HG03442 (cell line): ENCODE measurements around the gene SPATA2.

Experiments used
- ATAC-seq: cut with Tn5 transposase; IDR thresholded peaks from one replicate; pipeline ENCODE4 v1.9.1; 2021; ENCODE audit warnings: mild to moderate bottlenecking, moderate library complexity; ENCODE audit not compliant: unreplicated experiment

The SPATA2 gene

DNA sequence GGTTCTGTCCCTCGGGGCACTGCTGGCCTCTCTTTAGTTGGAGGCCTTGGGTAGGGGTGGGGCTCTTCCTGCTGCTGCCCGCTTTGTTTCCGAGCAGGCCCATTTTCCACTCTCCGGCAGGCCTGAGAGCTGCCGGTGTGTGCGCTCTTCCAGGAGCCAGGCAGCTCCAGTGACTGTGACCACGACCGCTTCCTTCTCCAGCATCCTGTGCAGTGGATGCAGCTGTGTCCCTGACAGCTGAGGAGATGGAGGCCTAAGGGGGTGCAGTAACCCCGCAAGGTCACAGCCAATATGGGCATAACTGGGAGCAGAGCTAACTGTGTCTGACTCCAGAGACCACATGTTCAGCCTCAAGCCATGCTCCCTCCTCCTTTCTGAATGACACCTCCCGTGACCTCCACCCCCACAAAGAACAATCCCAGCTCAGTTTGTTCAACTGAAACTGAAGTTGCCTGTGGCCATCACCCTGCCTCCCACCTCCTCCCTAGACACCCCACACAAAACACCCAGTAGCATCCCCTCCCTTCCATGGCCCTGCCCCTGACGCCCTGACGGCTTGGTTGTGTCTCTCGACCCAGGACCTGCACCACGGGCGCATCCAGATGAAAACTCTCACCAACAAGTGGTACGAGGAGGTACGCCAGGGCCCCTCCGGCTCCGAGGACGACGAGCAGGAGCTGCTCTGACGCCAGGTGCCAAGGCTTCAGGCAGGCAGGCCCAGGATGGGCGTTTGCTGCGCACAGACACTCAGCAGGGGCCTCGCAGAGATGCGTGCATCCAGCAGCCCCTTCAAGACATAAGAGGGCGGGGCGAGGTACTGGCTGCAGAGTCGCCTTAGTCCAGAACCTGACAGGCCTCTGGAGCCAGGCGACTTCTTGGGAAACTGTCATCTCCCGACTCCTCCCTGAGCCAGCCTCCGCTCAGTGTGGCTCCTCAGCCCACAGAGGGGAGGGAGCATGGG, 27.8 kb downstream of the SPATA2 start:
- no peak for ATAC-seq

GRCh38 chr20:49886571-49887213, 28.6 kb downstream of the SPATA2 start:
- ATAC-seq: no peak

DNA sequence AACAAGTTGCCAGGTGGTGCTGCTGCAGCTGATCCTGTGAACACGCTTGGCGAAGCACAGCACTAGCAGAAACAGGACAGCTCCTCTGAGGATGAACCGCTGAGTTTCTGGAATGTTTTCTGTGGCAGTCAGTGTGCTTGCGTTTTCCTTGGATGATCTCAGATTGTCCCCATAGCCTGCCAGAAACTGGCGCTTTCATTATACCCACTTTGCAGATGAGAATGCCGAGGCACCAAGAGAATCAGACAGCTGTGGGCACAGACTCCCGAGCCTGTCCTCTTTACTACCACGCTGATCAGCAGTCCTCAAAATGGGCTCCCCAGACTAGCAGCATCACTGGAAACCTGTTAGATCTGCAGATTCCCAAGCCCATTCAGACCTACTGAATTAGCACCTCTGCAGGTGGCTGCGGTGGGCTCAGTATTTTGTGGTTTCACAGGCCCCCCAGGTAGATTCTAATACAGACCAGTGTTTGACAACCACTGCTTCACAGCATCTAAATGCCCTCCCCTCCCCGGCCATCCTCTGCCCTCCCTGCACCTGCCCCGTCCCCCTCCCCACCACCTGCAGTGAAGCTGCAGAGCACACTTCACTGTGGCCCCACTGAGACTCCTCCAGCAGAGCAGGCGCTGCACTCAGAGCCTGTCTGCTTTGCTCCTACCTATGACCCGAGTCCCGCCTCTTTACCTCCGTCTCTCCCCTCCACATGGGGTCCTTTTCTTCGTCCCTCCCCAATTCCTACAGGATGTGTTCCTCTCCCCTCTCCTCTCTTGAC, 29.6 kb downstream of the SPATA2 start:
- ATAC-seq: no peak

DNA sequence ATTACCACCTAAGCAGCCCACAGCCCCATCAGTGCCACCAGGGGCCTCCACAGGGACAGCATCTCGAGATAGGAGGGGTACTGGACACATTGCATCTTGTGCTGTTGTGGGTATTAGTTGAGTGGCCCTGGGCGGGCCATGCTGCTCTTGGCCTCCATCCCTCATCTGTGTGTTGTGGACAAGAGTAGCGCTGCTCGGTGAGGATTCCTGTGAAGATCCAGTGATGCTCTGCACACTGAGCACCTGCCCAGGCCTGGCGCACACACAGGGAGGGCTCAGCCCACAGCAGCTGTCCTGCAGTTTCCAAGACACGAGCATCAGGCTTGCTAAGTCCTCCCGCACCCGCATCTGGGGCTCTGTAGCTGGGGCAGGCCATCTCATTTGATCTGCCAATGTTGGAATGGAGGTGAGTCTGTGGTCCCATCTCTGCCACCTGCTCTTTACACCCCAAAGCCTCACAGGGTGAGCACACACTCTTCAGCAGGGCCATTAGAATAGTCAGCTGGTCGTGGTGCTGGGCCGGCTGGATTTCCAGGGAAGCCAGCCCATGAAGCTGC, 32.0 kb downstream of the SPATA2 start:
- no peak for ATAC-seq

DNA sequence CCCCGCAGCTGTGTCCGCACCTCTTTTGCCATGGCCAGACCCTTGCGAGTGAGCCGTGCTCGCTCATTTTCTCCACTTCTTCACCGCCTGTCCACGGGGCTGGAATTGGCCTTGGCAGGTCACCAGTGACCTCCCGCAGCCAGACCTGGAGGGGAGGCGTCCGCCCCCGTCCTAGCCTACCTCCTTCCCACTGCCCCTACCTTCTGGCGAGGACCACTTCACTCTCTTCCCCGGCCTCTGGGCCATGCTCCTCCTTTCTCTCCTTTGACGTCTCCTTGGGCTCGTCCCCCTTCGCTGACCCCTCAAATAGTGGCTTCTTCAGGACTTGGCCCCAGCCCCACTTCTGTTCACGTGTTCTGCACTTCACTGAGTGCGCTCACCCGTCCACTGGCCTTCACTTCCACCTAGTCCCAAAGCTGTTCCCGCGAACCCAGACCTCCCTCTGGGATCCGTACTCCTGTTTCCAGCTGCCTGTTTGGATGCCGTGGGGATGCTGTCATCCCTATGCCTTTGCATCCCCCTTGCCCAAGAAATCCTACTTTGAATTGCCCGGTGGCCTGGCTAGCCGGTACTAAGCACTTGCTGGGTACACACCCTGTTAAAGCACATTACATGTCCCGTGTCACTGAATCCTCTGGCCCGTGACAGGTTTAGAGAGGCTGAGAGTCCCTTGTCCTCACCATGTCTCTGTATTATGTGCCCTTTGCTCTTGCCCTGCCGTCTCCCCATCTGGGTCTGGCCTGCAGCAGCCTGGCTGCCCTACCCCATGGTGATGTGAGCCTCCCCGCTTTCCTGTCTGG, 33.0 kb downstream of the SPATA2 start:
- ATAC-seq: no peak

DNA sequence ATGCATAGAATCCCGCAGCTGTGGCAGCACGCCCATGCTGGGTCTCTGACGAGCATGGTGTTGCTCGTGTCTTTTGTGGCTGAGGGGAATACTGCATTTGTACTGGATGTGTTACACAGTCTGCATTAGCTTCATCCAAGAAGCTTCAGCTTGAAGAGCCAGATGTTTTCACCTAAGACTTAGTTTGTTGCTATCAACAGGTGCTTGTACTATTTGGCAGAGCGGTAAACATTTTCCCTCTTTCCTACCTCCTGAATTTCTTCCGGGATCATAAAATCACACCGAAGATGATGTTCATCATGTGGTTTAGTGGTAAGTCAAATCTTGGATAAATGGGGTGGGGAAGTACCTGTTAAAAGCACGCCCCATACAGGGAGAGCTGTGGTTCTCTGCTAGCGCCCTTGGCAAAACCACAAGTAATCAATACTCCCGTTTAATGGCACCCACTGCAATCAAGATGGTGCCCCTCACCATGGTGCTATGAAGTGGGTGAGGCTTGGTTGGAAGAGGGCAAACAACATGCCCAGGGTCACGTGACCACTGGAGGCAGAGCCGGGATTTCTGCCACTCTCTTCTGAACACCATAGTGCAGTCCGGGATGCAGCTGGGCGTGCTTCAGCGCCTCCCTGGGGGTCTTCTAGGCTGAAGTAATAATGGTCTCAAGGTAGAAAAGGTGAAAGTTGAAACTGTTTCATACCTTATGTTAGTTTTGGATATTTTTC, 34.4 kb downstream of the SPATA2 start:
- no peak for ATAC-seq

- no peak for ATAC-seq
Measured at GRCh38 chr20:49880177-49880576, 35.2 kb downstream of the SPATA2 start.

GRCh38 chr20:49878977-49879376, 36.4 kb downstream of the SPATA2 start:
- ATAC-seq: no peak

GRCh38 chr20:49877386-49877921, 37.9 kb downstream of the SPATA2 start:
- no peak for ATAC-seq

DNA sequence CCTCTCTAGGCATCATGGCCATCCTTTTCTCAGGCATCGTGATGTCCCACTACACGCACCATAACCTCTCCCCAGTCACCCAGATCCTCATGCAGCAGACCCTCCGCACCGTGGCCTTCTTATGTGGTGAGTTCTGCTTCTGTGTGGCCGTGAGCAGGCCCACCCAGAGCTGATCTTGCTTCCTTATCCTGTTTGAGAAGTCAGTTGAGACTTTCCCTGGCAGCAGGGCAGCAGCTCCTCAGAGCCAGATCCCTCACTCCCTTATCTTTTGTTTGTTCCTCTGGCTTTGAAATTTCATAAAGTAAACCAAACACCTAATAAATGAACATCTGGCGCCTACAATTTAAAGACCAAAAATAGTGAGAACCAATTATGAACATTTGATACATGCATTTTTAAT, 40.6 kb downstream of the SPATA2 start:
- ATAC-seq: no peak

DNA sequence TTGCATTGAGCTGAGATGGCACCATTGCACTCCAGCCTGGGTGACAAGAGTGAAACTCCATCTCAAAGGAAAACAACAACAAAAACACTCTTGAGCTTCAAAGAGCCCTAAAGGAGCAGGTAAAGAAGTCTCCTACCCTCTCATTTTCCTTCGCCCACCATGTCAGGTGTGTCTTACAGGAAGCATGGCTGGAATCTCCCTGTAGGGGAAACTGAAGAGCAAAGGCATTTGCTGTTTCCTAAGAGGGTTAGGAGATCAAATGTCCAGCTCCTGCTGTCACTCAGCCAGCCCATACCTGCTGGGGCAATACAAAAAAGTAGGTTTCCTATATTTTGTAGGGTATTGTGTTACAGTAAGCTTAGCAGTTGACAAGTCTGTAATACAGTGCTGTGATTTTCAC, 43.3 kb downstream of the SPATA2 start:
- ATAC-seq: no peak

GRCh38 chr20:49871391-49871948, 43.9 kb downstream of the SPATA2 start:
- ATAC-seq: no peak

DNA sequence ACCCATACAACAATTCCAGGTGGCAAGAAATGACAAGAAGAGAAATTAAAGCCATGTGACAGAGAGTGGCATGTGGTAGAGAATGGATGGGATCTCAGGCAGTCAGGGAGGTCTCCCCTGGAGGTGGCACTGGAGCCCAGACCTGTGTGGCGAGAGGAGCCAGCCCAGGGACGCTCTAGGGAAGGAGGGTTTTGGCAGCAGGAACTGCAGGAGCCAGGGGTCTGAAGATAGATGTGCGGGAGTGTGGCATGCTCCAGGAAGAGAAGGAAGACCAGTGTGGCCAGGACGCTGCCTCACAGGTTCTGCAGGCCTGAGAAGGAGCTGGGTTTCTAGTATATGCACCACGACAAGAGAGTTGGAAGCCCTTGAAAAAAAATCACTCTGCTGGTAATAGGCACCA, 45.1 kb downstream of the SPATA2 start:
- no peak for ATAC-seq

DNA sequence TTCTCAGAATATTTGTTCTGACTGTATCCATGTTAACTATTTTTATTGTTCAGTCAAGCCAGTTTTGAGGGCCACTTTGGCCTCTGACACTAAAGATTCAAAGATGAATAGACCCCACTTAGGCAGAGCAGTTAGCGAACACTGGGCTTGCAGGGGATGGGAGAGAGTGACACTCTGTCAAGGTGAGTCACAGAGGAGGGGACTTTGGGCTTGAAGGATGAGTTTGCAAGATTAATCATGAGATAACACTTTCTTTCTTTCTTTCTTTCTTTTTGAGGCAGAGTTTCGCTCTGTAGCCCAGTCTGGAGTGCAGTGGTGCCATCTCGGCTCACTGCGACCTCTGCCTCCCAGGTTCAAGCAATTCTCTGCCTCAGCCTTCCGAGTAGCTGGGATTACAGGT, 46.4 kb downstream of the SPATA2 start:
- ATAC-seq: no peak

DNA sequence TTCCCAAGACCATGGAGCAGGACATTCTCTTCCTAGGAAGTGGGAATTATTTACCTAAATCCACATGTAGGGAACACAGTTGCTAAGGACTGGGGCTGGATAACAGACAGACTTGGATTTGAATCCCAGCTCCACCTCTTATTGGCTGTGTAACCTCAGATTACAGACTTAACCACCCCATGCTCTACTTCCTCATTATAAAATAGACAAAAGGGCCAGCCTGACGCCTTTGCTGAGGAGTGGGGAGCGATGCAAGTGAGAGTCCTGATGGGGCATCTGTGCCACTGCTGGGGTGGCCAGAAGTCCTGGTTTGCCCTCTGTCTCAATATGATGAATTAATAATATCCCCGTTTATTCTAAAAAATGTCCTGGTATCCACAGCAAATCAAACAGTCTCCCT, 46.8 kb downstream of the SPATA2 start:
- no peak for ATAC-seq

- ATAC-seq: no peak
Measured at GRCh38 chr20:49867453-49868215, 47.7 kb downstream of the SPATA2 start.

GRCh38 chr20:49866051-49866450, 49.3 kb downstream of the SPATA2 start:
- no peak for ATAC-seq

DNA sequence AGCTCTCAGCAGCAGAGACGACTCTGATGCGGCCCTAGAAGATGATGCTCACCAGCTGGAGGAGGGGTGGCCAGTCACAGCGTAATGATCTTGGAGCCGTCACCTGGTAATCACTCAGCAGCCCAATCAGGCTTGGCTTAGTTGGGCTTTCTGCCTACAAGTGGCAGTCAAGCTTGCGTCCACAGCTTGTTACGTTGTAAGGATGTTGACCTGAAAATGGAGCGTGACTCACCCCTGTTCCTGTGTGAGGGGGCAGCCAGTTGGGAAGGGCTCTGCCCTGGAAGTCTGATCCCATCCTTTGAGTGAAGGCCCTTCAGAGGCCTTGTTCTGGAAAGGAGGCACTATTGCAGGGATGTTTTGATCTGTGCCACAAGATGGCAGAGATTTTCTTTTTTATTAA, 49.8 kb downstream of the SPATA2 start:
- no peak for ATAC-seq
